ENCODE results near the gene PAK1IP1.
"Not testable (repeated sequence)": the region's sequence is repeated elsewhere in the genome, so short reads cannot be mapped to it uniquely, and the experiment has no call there.

Gene PAK1IP1, protein sequence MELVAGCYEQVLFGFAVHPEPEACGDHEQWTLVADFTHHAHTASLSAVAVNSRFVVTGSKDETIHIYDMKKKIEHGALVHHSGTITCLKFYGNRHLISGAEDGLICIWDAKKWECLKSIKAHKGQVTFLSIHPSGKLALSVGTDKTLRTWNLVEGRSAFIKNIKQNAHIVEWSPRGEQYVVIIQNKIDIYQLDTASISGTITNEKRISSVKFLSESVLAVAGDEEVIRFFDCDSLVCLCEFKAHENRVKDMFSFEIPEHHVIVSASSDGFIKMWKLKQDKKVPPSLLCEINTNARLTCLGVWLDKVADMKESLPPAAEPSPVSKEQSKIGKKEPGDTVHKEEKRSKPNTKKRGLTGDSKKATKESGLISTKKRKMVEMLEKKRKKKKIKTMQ

DNA sequence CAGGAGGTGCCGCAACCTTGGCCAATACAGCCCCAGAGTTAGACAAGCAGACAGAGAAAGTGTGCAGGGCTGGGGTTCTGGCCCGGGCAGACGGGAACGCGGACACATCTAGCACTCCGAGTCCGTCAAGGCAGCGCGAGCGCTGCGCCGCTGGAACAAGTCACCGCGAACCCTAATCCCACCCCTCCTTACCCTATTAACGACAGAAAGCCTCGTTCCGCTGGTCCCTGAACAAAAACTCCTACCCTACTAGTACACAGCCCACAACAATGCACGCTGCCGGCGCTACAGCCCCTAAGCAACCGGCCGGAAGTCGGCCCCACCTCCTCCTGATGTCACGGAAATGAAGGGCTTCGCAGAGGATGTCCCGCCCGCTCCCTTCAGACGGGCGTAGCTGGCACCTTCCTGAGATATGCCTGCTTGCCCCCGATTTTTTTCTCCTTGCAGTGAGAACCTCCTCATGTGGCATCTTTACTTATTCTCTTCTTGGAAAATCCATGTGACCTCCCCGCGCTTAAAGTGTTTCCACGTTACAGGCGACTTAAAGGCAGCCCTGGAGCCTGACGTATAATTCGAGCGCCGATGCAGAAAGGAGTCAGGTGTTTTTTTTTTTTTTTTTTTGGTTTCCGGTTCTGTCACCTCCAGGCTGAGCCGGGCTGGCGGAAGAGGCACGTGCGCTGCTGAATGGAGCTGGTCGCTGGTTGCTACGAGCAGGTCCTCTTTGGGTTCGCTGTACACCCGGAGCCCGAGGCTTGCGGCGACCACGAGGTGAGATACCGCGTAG is at the start of gene PAK1IP1, which contains the start of gene C6orf52:
TSS of gene PAK1IP1 (plus strand) at position 671 of the 784 bp plus-strand sequence. CDS start at position 685, 14 bp downstream.
TSS of gene C6orf52 (minus strand) at position 315 of the 784 bp plus-strand sequence. CDS start 7,066 bp downstream, outside the sequence.
- DNase-seq, result peak; percentile 44 to 99 (median 89)

DNA sequence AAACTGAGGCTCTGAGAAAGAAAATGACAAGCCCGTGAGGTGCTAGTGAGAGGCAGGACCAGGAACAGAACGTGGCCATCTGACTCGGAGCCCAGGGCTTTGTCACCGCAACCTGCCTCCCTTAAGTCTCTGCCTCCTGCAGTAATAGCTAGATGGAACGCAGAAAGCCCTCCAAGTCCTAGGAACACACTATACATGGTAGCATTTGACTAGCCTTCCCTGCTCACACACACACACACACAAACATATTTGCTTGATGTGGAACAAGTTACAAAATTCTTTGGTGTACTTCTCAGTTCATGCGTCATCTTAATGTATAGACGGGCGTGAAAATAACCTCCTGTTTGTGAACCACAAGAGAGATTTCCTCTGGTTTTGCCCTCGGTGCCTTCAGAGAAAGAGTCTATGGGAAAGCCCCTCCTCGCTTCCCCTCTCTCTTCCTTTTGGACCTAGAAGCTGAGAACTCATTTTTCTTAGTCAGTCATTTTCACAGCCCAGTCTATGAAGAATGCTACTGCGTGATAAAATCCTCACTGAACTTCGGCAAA is 39.2 kb upstream of the PAK1IP1 start:
- no peak for DNase-seq

DNA sequence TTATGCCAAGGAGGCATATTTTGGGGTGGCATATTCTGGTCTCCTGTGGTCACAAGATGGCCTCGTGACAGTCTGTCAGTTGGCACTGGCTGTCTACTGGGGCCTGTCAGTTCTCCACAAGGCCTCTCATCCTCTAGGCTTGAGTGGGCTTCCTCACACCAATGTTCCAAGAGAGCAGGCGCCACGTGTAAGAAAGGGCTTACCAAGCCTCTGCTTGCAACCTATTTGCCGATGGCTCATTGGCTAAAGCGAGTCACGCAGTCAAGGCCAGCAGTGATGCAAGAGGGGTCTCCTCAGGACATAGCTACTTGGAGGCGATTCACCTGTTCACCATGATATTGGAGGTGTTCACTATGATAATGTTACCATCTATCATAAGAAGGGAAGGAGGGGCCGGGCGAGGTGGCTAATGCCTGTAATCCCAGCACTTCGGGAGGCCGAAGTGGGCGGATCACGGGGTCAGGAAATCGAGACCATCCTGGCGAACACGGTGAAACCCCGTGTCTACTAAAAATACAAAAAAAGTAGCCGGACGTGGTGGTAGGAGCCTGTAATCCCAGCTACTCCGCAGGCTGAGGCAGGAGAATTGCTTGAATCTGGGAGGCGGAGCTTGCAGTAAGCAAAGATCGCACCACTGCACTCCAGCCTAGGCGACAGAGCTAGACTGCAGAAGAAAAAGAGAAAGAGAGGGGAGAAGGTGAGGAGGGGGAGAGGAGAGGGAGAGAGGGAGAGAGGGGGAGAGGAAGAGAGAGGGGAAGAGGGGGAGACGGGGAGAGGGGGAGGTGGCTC is 35.7 kb upstream of the PAK1IP1 start:
- no peak for DNase-seq

DNA sequence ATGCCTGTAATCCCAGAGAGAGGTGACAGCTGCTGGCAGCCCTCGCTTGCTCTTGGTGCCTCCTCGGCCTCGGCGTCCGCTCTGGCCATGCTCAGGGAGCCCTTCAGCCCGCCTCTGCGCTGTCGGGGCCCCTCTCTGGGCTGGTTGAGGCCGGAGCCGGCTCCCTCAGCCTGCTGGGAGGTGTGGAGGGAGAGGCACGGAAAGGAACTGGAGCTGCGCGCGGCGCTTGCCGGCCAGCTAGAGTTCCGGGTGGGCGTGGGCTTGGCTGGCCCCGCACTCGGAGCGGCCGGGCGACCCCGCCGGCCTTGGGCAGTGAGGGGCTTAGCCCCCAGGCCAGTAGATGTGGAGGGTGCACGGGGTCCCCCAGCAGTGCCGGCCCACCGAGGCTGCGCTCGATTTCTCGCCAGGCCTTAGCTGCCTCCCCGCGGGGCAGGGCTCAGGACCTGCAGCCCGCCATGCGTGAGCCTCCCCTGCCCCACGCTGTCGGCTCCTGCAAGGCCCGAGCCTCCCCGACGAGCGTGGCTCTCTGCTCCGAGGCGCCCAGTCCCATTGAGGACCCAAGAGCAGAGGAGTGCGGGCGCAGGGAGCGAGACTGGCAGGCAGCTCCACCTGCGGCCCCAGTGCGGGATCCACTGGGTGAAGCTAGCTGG is 34.9 kb upstream of the PAK1IP1 start:
- no peak for DNase-seq

DNA sequence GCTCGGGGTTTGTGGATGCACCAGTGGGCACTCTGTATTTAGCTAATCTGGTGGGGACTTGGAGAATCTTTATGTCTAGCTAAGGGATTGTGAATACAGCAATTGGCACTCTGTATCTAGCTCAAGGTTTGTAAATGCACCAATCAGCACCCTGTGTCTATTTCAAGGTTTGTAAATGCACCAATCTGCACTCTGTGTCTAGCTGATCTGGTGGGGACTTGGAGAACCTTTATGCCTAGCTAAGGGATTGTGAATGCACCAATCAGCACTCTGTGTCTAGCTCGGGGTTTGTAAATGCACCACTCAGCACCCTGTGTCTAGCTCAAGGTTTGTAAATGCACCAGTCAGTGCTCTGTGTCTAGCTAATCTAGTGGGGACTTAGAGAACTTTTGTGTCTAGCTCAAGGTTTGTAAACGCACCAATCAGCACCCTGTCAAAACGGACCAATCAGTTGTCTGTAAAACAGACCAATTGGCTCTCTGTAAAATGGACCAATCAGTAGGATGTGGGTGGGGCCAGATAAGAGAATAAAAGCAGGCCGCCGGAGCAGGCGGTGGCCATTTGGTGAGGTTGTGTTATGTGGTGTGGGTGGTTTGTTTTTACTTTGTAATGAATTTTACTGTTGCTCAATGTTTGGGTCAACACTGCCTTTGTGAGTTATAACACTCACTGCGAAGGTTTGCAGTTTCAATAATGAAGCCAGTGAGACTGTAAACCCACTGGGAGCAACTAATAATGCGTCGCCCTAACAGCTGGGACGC is 34.2 kb upstream of the PAK1IP1 start:
- DNase-seq, result not testable (repeated sequence)

DNA sequence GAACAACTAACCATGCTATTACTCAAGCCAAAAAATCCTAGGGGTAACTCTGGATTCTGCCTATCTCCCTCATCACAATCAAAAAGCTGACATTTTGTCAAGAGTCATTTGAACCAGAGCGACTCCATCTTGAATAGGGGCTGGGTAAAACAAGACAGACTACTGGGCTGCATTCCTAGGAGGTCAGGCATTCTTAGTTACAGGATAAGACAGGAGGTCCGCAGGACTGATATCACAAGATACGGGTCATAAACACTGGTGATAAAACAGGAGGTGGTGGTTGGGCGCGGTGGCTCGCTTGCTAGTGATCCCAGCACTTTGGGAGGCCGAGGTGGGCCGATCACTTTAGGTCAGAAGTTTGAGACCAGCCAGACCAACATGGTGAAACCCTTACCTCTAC is 32.6 kb upstream of the PAK1IP1 start:
- DNase-seq, result no peak

DNA sequence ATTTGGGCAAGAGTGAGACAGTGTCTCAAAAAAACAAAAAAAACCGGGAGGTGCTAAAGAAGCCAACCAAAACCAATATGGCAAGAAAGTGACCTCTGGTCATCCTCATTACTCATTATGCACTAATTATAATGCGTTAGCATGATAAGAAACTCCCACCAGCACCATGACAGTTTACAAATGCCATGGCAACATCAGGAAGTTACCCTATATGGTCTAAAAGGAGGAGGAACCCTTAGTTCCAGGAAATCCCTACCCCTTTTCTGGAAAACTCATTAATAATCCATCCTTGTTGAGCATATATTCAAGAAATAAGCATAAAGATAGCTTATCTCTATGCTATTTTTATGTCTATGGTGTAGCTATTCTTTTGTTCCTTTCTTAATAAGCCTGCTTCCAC is 32.0 kb upstream of the PAK1IP1 start:
- DNase-seq, result no peak

DNA sequence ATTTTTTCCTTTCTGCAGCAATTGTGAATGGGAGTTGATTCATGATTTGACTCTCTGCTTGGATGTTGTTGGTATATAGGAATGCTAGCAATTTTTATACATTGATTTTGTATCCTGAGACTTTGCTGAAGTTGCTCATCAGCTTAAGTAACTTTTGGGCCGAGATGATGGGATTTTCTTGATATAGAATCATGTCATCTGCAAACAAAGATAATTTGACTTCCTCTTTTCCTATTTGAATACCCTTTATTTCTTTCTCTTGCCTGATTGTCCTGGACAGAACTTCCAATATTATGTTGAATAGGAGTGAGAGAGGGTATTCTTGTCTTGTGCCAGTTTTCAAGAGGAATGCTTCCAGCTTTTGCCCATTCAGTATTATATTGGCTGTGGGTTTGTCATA is 29.2 kb upstream of the PAK1IP1 start:
- not testable (repeated sequence) for DNase-seq

DNA sequence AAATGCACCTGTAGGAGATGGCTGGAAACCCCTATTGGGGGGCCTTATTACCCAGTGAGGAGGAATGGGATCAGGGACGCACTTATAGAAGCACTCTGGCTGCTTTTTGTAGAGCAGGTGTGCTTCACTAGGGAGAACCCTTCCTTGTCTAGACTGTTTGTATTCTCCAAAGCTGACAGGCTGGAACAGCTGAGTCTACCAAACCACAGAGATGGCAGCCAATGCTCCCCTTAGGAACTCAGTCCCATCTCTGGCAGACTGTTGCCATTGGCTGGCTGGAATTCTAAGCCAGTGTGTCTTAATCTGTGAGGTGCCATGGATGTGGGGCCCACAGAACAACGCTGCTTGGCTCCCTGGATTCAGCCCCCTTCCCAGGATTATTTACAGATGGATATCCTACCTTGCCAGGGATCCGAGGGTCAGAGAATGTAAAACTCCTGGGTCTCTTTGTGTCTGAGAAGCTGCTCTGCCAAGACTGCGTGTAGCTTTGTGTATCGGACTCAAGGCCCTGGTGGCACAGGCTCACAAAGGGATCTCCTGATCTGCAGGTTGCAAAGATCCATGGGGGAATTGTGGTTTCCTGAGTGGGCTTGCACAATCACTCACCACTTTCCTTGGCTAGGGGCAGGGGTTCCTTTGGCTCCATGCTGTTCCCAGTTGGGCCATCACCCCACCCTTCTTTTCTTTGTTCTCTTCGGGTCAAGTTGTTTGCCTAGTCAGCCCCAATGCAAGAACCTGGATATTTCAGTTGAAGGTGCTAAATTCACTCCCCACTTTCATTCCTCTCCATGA is 26.4 kb upstream of the PAK1IP1 start:
- no peak for DNase-seq

DNA sequence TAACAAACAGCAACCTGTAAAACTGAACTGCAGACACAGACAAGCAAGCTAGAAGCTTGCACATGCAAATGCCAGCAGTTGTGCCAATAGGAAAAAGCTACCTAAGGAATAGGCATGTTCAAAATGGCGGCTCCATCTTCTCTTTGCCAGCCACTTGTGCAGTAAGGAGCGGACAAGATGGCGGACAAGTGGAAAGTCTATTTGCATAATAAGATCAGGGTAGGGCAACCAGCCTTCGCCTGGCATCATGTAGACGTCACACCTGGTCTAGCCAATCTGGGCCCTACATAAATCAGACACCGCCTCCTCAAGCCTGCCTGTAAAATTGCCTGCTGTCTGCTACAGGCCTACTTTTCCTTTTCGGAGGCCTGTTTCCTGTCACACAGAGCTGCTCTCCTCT is 18.4 kb upstream of the PAK1IP1 start:
- no peak for DNase-seq

DNA sequence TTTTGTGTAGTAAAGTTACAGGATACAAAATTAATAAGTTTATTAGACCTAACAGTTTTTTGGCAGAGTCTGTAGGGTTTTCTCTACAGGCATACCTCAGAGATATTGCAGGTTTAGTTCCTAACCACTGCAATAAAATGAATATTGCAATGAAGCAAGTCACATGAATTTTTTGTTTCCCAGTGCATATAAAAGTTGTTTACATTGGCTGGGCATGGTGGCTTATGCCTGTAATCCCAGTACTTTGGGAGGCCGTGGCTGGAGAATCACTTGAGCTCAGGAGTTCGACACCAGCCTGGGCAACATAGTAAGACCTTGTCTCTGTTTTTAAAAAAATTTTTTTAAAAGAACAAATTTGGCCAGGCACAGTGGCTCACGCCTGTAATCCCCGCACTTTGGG is 16.3 kb upstream of the PAK1IP1 start:
- DNase-seq, result no peak

DNA sequence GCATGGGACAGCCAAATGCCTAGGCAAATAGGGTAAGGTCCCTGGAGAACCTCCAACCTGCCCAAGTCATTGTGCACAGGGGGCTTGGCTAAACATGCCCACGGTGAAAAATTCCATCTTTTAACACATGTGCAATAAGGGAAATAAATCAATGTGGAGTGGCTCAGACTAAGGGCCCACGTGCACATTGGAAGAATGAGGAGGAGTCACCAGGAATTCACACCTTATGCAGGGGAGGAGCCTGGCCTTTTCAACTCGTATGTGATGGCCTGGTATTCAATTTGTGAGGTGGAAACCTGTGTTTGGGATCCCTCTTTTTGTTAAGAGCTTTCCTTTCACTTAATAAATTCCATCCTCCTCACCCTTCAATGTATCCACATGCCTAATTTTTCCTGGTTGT is 13.0 kb upstream of the PAK1IP1 start:
- DNase-seq, result no peak

DNA sequence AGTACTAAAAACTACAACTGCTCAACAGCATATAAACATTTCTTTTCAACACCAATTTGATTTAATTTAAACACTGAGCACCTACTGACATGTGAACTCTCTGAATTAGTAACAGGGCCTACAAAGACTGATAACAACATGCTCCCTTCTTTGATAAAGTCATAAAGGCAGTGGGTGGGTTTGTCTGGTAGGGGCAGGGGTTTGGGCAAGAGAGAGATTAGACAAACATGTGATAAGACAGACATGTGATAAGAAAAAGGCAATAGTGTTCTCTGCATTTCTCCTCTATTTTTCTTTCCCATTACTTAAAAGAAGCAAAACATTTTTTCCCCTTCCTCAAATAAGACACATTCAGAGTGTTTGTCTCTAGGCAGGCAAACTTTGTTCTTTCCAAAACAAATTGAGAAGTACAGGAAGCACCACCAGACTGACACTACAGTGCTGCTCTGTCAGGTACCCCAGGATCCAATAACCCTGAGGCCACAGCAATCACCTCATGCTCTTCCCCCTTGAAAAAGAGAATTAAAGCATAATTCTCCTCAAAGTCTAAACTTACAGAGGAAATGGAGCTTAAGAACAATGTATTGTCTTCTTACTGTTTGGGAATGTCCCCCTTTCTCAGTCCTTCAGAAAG is 12.3 kb upstream of the PAK1IP1 start:
- DNase-seq, result no peak

DNA sequence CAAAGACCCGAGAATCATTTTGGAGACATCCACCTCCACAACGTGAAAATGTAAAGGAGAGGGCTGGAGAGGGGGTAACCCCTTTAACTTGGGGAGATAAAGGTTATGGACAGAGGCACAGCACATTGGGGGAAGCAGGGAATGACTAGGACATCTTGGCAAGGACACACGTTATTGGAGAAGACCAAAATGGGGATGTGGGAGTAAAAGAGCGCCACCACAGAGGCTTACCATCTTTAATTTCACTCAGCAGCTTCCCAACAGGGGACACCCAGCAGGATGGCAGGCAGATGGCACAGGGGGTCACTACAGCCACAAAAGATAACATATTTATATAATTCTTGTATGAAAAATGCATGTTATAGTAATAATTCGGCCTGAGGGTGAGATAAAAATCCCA is 10.2 kb upstream of the PAK1IP1 start:
- no peak for DNase-seq

DNA sequence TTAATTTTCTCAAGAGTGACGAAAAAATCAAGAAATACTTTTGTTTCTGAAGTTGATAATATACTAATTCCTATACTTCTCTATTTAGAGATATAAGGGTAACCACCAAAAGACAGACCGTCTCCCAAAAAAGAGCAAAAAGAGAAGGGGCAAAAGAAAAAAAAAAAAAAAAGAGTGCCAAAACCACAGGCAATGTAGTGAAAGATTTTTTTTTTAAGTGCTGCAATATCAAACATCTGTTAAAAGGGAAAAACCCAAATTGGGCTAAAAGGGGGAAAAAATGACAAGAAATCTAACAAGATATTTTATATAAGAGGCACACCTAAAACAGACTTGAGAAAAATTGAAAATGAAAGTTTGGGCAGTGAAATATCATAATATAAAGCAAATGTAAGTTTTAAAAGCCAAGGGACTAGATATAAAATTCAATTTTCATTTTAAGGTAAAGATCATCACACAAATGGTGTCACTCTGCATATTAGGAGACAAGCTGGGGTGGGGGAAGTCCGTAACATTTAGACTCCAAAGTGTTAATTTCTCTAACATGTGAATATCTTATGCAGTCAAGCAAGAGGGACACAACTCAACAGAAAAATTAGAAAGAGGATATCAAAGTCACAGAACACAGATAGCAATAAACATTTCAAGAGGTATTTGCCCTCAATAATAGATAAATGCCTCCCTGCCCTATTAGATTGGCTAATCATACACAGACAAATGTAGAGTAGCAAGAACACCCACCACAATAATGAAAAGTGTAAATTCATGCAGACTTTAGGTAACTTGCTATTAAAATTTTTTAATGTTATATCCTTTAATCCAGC is 9.5 kb upstream of the PAK1IP1 start:
- no peak for DNase-seq

DNA sequence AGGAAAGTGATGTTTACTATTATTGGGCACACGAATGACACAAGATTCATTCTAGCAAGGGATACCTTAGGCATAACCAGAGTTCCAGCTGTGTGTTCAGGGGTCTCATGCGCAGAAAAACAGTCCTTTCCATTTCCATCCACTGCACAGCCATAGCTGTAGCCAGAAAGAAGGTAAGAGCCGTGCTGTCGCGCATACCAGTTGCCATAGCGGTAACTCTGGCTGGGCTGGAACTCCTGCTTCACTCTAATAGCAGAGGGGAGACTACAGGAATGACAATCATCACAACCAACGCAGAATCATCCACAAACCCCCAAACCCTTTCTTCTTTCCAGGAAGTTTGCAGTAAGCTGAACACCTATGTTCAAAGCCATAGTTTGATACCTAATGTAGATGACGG is 7.9 kb upstream of the PAK1IP1 start:
- DNase-seq, result no peak

DNA sequence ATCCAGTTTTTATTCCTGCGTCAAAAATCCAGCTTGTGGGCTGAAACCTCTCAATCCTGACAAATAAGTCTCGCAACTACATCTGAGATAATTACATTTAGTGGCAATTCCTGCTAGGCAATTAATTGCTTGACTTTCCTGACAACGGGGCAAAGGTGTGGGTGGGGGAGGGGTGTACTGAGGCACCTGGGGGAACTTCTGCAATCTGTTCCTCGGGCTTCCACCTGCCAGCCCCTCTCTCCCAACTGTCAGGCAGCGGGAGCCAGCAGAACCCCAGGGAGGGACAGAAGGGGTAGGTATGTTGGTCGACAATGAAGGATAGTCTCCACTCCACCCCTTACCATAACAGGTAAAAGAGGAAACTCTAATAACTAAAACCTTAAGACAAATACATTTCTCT is 7.2 kb upstream of the PAK1IP1 start:
- DNase-seq, result no peak

All from anterior cingulate cortex (tissue), 58 donors.